ENCODE data around the gene MRPL22. TPM values are rescaled to one million over a fixed set of nuclear protein-coding genes. Genes with fewer than 3 reads are reported as not detected.

The MRPL22 gene
- 19.4 TPM for total RNA-seq

GRCh38 chr5:154940772-154941620, at the start of gene MRPL22:
MRPL22 (plus strand) TSS chr5:154941073; CDS start chr5:154941111, 38 bp downstream.

GRCh38 chr5:154937718-154938466, 3.0 kb upstream of the MRPL22 start, which contains the start of gene GEMIN5:
GEMIN5 (minus strand) TSS chr5:154938211; CDS start chr5:154938133, 78 bp downstream.

GRCh38 chr5:155013526-155013925, 72.7 kb downstream of the MRPL22 start, which contains the start of gene KIF4B:
KIF4B (plus strand) TSS chr5:155013755; CDS start chr5:155013860, 105 bp downstream.

Other genes with a start within 250 kb of the MRPL22 start
- gene LARP1, start 185.7 kb upstream of the MRPL22 start, total RNA-seq = 63.2 TPM
- gene FAXDC2, start 90.5 kb upstream of the MRPL22 start, total RNA-seq = 14.7 TPM
- 106 TPM for gene CNOT8, start 82.4 kb upstream of the MRPL22 start, total RNA-seq
- gene GEMIN5, start 2.9 kb upstream of the MRPL22 start, total RNA-seq = 25.4 TPM
- 0.63 TPM for gene KIF4B, start 72.7 kb downstream of the MRPL22 start, total RNA-seq